B cell (primary cell): ENCODE measurements around the gene UBR7. TPM values are rescaled to one million over a fixed set of nuclear protein-coding genes. Genes with fewer than 3 reads are reported as not detected.

Experiments
- ATAC-seq: fragments of 200-7000 bp; cut with Tn5 transposase; one replicate; pipeline ENCODE4 v1.10.0; 2021; ENCODE audit warnings: low read depth, mild to moderate bottlenecking, moderate number of reproducible peaks, moderate library complexity
- CTCF ChIA-PET: fragments of 350-600 bp; sonication (Branson Sonifier 250); formaldehyde crosslinking; loops from one replicate; lab custom pipeline; 2021; ENCODE audit warnings: antibody characterized with exemption, inconsistent platforms; lab: Charles Lee
- POLR2A ChIA-PET: fragments of 350-600 bp; sonication (Branson Sonifier 250); formaldehyde crosslinking; loops from one replicate; lab custom pipeline; 2021; ENCODE audit warnings: antibody characterized with exemption; lab: Charles Lee
- DNase-seq: peaks from one replicate; pipeline ENCODE4 v3.0.0; 2013
- H2AFZ ChIP-seq: 2 replicates; pipeline ENCODE4 v1.6.1; 2012; ENCODE audit warnings: mild to moderate bottlenecking, low read depth, low read length; ENCODE audit not compliant: insufficient read depth, poor library complexity, severe bottlenecking
- H3K27ac ChIP-seq, 2 donors: 1 replicate in 1 of 2; 2 replicates in 1 of 2; pipeline ENCODE4 v1.5.1; 2012 to 2013; ENCODE audit warnings: low read length in 2 of 2, mild to moderate bottlenecking in 2 of 2, moderate library complexity in 1 of 2
- H3K27me3 ChIP-seq, 4 experiments: fragments of 200-600 bp in 1 of 4; sonication (generic) in 1 of 4; replicated peaks in 1 of 4; 1 replicate in 2 of 4; 2 replicates in 2 of 4; pipeline versions ENCODE4 v1.6.1 to v1.7.0; 2013 to 2016; ENCODE audit warnings: low read length in 3 of 4, mild to moderate bottlenecking in 2 of 4, mixed read lengths in 1 of 4, moderate library complexity in 1 of 4; ENCODE audit not compliant: insufficient read depth in 4 of 4, control insufficient read depth in 3 of 4; ENCODE audit errors: control extremely low read depth in 1 of 4
- H3K36me3 ChIP-seq, 2 experiments: replicated peaks in 1 of 2; 1 replicate in 1 of 2; 2 replicates in 1 of 2; pipeline versions ENCODE4 v1.6.1 to v1.7.1; 2013; ENCODE audit warnings: low read length in 1 of 2; ENCODE audit not compliant: insufficient read depth in 2 of 2, control insufficient read depth in 1 of 2; ENCODE audit errors: control extremely low read depth in 1 of 2, extremely low read depth in 1 of 2
- H3K4me1 ChIP-seq, 2 donors: fragments of 200-600 bp in 1 of 2; sonication (generic) in 1 of 2; 1 replicate in 1 of 2; 2 replicates in 1 of 2; pipeline versions ENCODE4 v1.5.1 to v1.6.1; 2013 to 2017; ENCODE audit warnings: low read length in 2 of 2; ENCODE audit not compliant: control insufficient read depth in 2 of 2, insufficient read depth in 2 of 2
- H3K4me2 ChIP-seq: replicated peaks from 2 replicates; pipeline ENCODE3; 2012; ENCODE audit warnings: mild to moderate bottlenecking, low read depth, low read length; ENCODE audit not compliant: poor library complexity, severe bottlenecking
- H3K4me3 ChIP-seq, 5 experiments: fragments of 200-600 bp in 1 of 5; sonication (generic) in 1 of 5; 1 replicate in 3 of 5; 2 replicates in 2 of 5; pipeline versions ENCODE4 v1.5.1 to v1.7.0; 2011 to 2016; ENCODE audit warnings: low read length in 4 of 5, mild to moderate bottlenecking in 4 of 5, low read depth in 2 of 5, control low read depth in 1 of 5, moderate library complexity in 1 of 5; ENCODE audit not compliant: insufficient read depth in 1 of 5; ENCODE audit errors: control extremely low read depth in 1 of 5, extremely low read depth in 1 of 5
- H3K79me2 ChIP-seq: fragments of 200-600 bp; sonication (generic); one replicate; pipeline ENCODE4 v1.6.0; 2016; ENCODE audit warnings: low read length; ENCODE audit not compliant: control insufficient read depth, insufficient read depth
- H3K9ac ChIP-seq: fragments of 200-600 bp; sonication (generic); 2 replicates; pipeline ENCODE4 v1.6.1; 2017; ENCODE audit warnings: mild to moderate bottlenecking, low read length, moderate library complexity
- H3K9me3 ChIP-seq, 3 donors: one replicate each; pipeline versions ENCODE4 v1.6.1 to v1.7.1; 2013; ENCODE audit warnings: low read length in 2 of 3; ENCODE audit not compliant: control insufficient read depth in 2 of 3, insufficient read depth in 1 of 3; ENCODE audit errors: control extremely low read depth in 1 of 3
- H4K20me1 ChIP-seq: 2 replicates; pipeline ENCODE4 v1.6.0; 2012; ENCODE audit warnings: mild to moderate bottlenecking, low read length; ENCODE audit not compliant: insufficient read depth, control insufficient read depth, poor library complexity, severe bottlenecking
- H3K27ac Mint-ChIP-seq: one replicate; pipeline ENCODE4 v1.8.0; 2021; ENCODE audit warnings: mixed read lengths
- H3K27me3 Mint-ChIP-seq: one replicate; pipeline ENCODE4 v1.8.0; 2021; ENCODE audit warnings: mixed read lengths
- H3K4me1 Mint-ChIP-seq: one replicate; pipeline ENCODE4 v1.8.0; 2021; ENCODE audit warnings: mixed read lengths
- H3K4me3 Mint-ChIP-seq: one replicate; pipeline ENCODE4 v1.8.0; 2021; ENCODE audit warnings: mixed read lengths
- H3K9me3 Mint-ChIP-seq: one replicate; pipeline ENCODE4 v1.8.0; 2022; ENCODE audit warnings: mixed read lengths; ENCODE audit not compliant: insufficient read depth
- EZH2 ChIP-seq: IDR thresholded peaks from 2 replicates; pipeline ENCODE4 v1.6.1; 2012; ENCODE audit warnings: borderline replicate concordance, low read depth, mild to moderate bottlenecking, moderate library complexity, low read length; ENCODE audit not compliant: insufficient read depth, poor library complexity, severe bottlenecking
- WGBS: methylation state at CpG from one replicate; pipeline ENCODE4 v1.1.5; 2013; ENCODE audit warnings: missing lambda C conversion rate; ENCODE audit not compliant: insufficient coverage; 5-methylcytosine and 5-hydroxymethylcytosine counted together
- intact Hi-C: fragments of 100-400 bp; cut with micrococcal nuclease; formaldehyde crosslinking; loops from one replicate; pipeline ENCODE4 v1.10.0; 2022
- polyA plus RNA-seq: library from polyadenylated mRNA; depleted of rRNA; stranded (reverse); fragments of >200 nt; gene quantifications from 2 replicates; pipeline ENCODE4 v1.2.3, GENCODE V29; 2012
- total RNA-seq, 2 donors: library from RNA; stranded (reverse); fragments of 120-200 nt in 1 of 2; gene quantifications; 1 replicate in 1 of 2; 2 replicates in 1 of 2; pipeline versions ENCODE4 v1.2.3 to v1.2.4, GENCODE V29; 2013 to 2022
- TF ChIP-seq, protein P1 (sequence below): fragments of 200-600 bp; IDR thresholded peaks from one replicate; pipeline ENCODE4 v1.8.0; 2022; ENCODE audit warnings: antibody characterized with exemption, mild to moderate bottlenecking

Gene UBR7
- total and polyA plus RNA-seq, 2 donors (not counting 1 experiment from before 2014, with no cell fraction given) = 11.3 to 17.3 TPM

DNA sequence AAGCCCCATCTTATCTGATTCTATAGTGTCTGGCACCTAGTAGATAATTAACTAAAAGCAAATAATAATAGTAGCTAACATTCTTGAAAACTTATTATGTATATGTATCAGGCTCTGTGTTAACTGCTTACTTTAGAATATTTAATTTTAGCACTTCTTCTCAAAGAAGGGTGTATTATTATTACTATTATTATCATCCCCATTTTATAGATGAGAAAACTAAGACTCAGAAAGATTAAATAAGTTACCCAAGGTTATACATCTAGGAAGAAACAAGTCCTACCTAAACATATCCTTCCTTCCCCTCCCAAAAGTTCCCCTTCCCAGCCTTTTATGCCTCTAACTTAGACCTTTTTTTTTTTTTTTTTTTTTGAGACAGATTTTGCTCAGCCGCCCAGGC lies 61.4 kb downstream of the UBR7 start:
- Histone ChIP-seq H3K36me3 (peaks cover 7 to 19% of the 10 kb centered on the region in 2 experiments), H3K27me3 (no peaks in the 10 kb centered on the region), H3K4me3 (no peak overlapping the region), H3K4me1 (no peaks in the 10 kb centered on the region), H3K9me3 (no peaks in the 10 kb centered on the region), H3K79me2 (no peaks in the 10 kb centered on the region), H3K4me2 (no peak overlapping the region), H3K9ac (no peak overlapping the region), H2AFZ (no peak overlapping the region), H4K20me1 (no peaks in the 10 kb centered on the region), H3K27ac (no peak overlapping the region)
- ChIA-PET POLR2A (no interaction called here), CTCF (no interaction called here)
- Mint-ChIP-seq H3K4me3 (no peak overlapping the region), H3K4me1 (peaks cover 6% of the 10 kb centered on the region), H3K27ac (no peak overlapping the region), H3K27me3 (no peaks in the 10 kb centered on the region), H3K9me3 (no peaks in the 10 kb centered on the region)
- no peak for DNase-seq
- TF ChIP-seq, protein P1, sequence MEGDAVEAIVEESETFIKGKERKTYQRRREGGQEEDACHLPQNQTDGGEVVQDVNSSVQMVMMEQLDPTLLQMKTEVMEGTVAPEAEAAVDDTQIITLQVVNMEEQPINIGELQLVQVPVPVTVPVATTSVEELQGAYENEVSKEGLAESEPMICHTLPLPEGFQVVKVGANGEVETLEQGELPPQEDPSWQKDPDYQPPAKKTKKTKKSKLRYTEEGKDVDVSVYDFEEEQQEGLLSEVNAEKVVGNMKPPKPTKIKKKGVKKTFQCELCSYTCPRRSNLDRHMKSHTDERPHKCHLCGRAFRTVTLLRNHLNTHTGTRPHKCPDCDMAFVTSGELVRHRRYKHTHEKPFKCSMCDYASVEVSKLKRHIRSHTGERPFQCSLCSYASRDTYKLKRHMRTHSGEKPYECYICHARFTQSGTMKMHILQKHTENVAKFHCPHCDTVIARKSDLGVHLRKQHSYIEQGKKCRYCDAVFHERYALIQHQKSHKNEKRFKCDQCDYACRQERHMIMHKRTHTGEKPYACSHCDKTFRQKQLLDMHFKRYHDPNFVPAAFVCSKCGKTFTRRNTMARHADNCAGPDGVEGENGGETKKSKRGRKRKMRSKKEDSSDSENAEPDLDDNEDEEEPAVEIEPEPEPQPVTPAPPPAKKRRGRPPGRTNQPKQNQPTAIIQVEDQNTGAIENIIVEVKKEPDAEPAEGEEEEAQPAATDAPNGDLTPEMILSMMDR = no peak
- no peak for TF ChIP-seq EZH2
- no CpG with 5 or more reads among the region's 1 CpG for WGBS
- intact Hi-C loops = no loop called here
- ATAC-seq = no peak

DNA sequence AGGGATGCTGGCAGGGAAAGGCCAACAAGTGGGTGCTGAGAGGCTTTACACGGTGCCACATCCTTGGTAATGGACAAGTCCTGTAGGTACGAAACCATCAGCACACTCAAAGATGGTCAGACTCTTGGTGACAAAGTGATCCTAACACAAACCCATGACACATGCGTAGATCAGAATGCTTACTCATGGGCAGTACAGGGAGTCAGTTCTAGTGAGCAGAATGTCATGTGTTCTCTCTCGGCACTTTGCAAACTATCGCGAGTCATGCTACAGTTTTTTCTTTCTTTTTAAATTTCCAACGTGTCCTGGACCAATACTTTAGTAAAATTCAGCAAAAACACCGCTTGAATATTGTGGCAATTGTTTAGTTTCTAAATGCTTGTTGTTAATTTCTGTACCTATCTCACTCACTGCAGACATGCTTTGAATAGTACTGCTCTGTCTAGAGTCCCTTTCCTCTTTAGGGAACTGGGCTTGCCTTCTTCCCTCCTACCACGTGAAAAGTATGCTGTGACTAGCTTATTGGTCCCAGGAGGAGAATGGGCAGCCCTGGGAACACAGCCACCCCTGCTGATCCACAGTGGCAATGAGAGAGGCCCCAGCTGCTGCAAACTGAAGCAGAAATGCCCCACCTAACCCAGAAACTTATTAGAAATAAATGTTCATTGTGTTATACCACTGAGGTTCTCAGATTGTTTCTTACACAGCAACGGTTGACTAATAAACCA lies 62.4 kb downstream of the UBR7 start:
- no peak overlapping the region for H3K4me3 ChIP-seq
- Mint-ChIP-seq H3K27ac (no peak overlapping the region), H3K9me3 (no peaks in the 10 kb centered on the region), H3K4me3 (no peak overlapping the region), H3K27me3 (no peaks in the 10 kb centered on the region), H3K4me1 (peaks cover 1% of the 10 kb centered on the region)
- no peak overlapping the region for H2AFZ ChIP-seq
- H3K9ac ChIP-seq = no peak overlapping the region
- DNase-seq = no peak
- 100% methylated on average over 6 of the region's 10 CpGs for WGBS
- no peaks in the 10 kb centered on the region for H3K79me2 ChIP-seq
- H4K20me1 ChIP-seq = no peaks in the 10 kb centered on the region
- no peaks in the 10 kb centered on the region for H3K4me1 ChIP-seq
- TF ChIP-seq, protein P1 = no peak
- TF ChIP-seq EZH2 = no peak
- POLR2A ChIA-PET = no interaction called here
- no peak overlapping the region for H3K27ac ChIP-seq
- CTCF ChIA-PET = interaction anchor here (0.6 to 1.3 kb wide), 3 partner anchors 13 to 62 kb away, joined by 3 read pairs; no protein-coding TSS in a partner anchor
- no peaks in the 10 kb centered on the region for H3K27me3 ChIP-seq
- no peaks in the 10 kb centered on the region for H3K9me3 ChIP-seq
- H3K36me3 ChIP-seq = peaks cover 5 to 11% of the 10 kb centered on the region in 2 experiments
- ATAC-seq = no peak
- intact Hi-C loops = no loop called here
- no peak overlapping the region for H3K4me2 ChIP-seq
